Upper lobe of left lung (tissue), 6 donors: ENCODE measurements around the gene ZER1. TPM values are rescaled to one million over a fixed set of nuclear protein-coding genes. Genes with fewer than 3 reads are reported as not detected.

ENCODE experiments used
- ATAC-seq, 2 donors: fragments of 200-7000 bp; cut with Tn5 transposase; one replicate each; pipeline ENCODE4 v1.9.1; 2022; ENCODE audit warnings: mild to moderate bottlenecking in 2 of 2, moderate library complexity in 2 of 2; ENCODE audit not compliant: low FRiP score in 2 of 2
- DNase-seq, 2 donors: peaks; one replicate each; pipeline ENCODE4 v3.0.0-alpha.2; 2019 to 2020
- H3K27ac ChIP-seq, 4 donors: fragments of 200-600 bp; sonication (generic); one replicate each; pipeline ENCODE4 v1.5.1; 2016 to 2019
- H3K27me3 ChIP-seq, 4 donors: fragments of 200-600 bp; sonication (generic); one replicate each; pipeline ENCODE4 v1.5.1; 2017 to 2019
- H3K36me3 ChIP-seq, 4 donors: fragments of 200-600 bp; sonication (generic); one replicate each; pipeline ENCODE4 v1.5.1; 2016 to 2019
- H3K4me1 ChIP-seq, 4 donors: fragments of 200-600 bp; sonication (generic); one replicate each; pipeline ENCODE4 v1.5.1; 2018 to 2019
- H3K4me3 ChIP-seq, 4 donors: fragments of 200-600 bp; sonication (generic); one replicate each; pipeline ENCODE4 v1.5.1; 2017 to 2019; ENCODE audit warnings: mild to moderate bottlenecking in 2 of 4, moderate library complexity in 1 of 4
- H3K9me3 ChIP-seq, 4 donors: fragments of 200-600 bp; sonication (generic); one replicate each; pipeline ENCODE4 v1.5.1; 2018 to 2019
- CTCF ChIP-seq, 6 experiments: fragments of 450-650 bp in 4 of 6; fragments of 200-600 bp in 2 of 6; sonication (generic) in 2 of 6; IDR thresholded peaks; one replicate each; pipeline ENCODE4 v1.5.1; 2016 to 2019; ENCODE audit warnings: antibody characterized with exemption in 6 of 6
- EP300 ChIP-seq, 4 donors: sonication (generic); formaldehyde crosslinking; IDR thresholded peaks; one replicate each; pipeline ENCODE4 v1.5.1; 2017; ENCODE audit warnings: antibody characterized with exemption in 4 of 4, control low read depth in 2 of 4
- POLR2A ChIP-seq, 4 donors: fragments of 450-650 bp; IDR thresholded peaks; one replicate each; pipeline ENCODE4 v1.5.1; 2016 to 2017; ENCODE audit warnings: antibody characterized with exemption in 4 of 4, mild to moderate bottlenecking in 2 of 4
- POLR2AphosphoS5 ChIP-seq, 2 donors: sonication (generic); formaldehyde crosslinking; IDR thresholded peaks; one replicate each; pipeline ENCODE4 v1.5.1; 2017; ENCODE audit warnings: antibody characterized with exemption in 2 of 2
- WGBS, 2 donors: methylation state at CpG; one replicate each; pipeline ENCODE4 v1.1.5; 2017 to 2018; 5-methylcytosine and 5-hydroxymethylcytosine counted together
- total RNA-seq, 6 donors: library from RNA; depleted of rRNA in 4 of 6; stranded (reverse); fragments of >200 nt in 4 of 6; gene quantifications; one replicate each; pipeline versions ENCODE4 v1.1.0 to v1.2.1, GENCODE V29; 2016 to 2021
- donor health status: DM: no; HTN: no; CAD: no; lungs with moderate emphysema.
- donor health status: DM: no; HTN: yes; CAD: no; lungs with severe emphysema.

ZER1 gene
- total RNA-seq, 6 donors from 2014 or later, result 30.9 to 55.5 (median 44.0) TPM

GRCh38 chr9:128750926-128751595 lies 20.7 kb downstream of the ZER1 start:
- no peak for ATAC-seq
- 92 to 97% methylated on average over 17 to 22 of the region's 22 CpGs for WGBS, 2 donors
- Histone ChIP-seq H3K4me1 (no peaks in the 10 kb centered on the region), H3K9me3 (no peaks in the 10 kb centered on the region), H3K4me3 (no peak overlapping the region), H3K36me3 (peaks cover 15 to 79% (median 52%) of the 10 kb centered on the region in 4 donors), H3K27me3 (no peaks in the 10 kb centered on the region), H3K27ac (no peak overlapping the region)
- no peak for TF ChIP-seq CTCF (IDR thresholded peaks at IDR 0.05)
- no peak for TF ChIP-seq POLR2AphosphoS5 (IDR thresholded peaks at IDR 0.05)
- TF ChIP-seq EP300 (IDR thresholded peaks at IDR 0.05), result no peak
- TF ChIP-seq POLR2A (IDR thresholded peaks at IDR 0.05), result no peak
- DNase-seq, result peak in 1 of 2 donors; percentile 73

DNA sequence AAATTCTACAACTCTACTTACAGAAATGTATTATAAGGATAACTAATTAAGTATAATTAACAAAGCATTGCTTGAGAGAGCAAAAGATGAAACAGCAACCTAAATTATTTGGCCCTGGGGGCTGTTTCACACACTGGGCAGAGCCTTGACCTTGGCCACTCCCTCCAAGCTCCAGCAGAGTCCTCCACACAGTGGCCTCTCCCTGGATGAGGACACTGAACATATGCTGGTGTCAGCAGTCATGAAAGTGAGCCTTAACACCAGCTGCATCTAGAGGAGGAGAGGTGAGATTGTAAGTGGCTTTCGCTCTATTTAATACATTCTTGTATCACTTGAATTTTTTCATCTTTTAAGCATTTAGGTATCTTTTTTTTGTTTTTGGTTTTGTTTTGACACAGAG lies 24.5 kb downstream of the ZER1 start:
- WGBS, 2 donors, result 100% methylated on average over 1 of the region's 1 CpG
- no peaks in the 10 kb centered on the region for H3K27me3 ChIP-seq
- ATAC-seq (no peak), DNase-seq (no peak)
- H3K36me3 ChIP-seq, result peaks cover under 1 to 53% (median 29%) of the 10 kb centered on the region in 4 donors
- H3K27ac ChIP-seq, result no peak overlapping the region
- no peak overlapping the region for H3K4me3 ChIP-seq
- TF ChIP-seq POLR2A (IDR thresholded peaks at IDR 0.05) (no peak), POLR2AphosphoS5 (IDR thresholded peaks at IDR 0.05) (no peak), CTCF (IDR thresholded peaks at IDR 0.05) (no peak), EP300 (IDR thresholded peaks at IDR 0.05) (no peak)
- no peaks in the 10 kb centered on the region for H3K4me1 ChIP-seq
- H3K9me3 ChIP-seq, result no peaks in the 10 kb centered on the region

DNA sequence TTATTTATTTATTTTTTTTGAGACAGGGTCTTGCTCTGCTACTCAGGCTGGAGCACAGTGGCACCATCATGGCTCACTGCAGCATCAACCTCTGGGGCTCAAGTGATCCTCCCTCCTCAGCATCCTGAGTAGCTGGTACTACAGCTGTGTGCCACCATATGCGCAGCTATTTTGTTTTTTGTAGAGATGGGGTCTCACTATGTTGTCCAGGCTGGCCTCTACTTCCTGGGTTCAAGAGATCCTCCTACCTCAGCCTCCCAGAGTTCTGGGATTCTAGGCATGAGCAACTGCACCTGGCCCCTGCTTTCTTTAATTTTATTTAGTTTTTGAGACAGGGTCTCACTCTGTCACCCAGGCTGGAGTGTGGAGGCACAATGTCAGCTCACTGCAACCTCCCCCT lies 28.3 kb downstream of the ZER1 start:
- no peaks in the 10 kb centered on the region for H3K27me3 ChIP-seq
- H3K4me3 ChIP-seq, result no peak overlapping the region
- no peaks in the 10 kb centered on the region for H3K4me1 ChIP-seq
- WGBS, 2 donors, result 89 to 93% methylated on average over 1 of the region's 1 CpG
- peaks cover 0 to 62% (median 28%) of the 10 kb centered on the region in 4 donors for H3K36me3 ChIP-seq
- DNase-seq, result no peak
- TF ChIP-seq EP300 (IDR thresholded peaks at IDR 0.05) (no peak), CTCF (IDR thresholded peaks at IDR 0.05) (no peak), POLR2AphosphoS5 (IDR thresholded peaks at IDR 0.05) (no peak), POLR2A (IDR thresholded peaks at IDR 0.05) (no peak)
- H3K27ac ChIP-seq, result no peak overlapping the region
- H3K9me3 ChIP-seq, result no peaks in the 10 kb centered on the region
- ATAC-seq, result no peak

DNA sequence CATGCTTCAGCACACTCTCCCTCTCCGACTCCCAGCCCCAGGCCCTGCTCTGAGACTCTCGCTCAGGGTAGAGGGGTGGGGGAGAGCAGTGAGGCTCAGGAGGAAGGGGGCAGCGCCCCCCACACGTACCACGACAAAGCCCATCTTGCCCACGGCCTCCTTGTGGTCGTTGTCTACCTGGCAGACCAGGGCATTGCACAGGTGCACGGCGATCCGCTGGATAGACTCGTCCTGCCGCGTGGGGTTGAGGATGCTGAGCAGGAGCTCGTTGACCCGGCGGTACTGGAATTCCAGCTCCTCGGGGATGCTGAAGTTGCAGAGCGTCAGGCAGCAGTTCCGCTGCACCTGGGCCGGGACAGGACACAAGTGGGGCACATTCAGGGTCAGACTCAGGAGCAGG lies 29.3 kb downstream of the ZER1 start:
- ATAC-seq, result peak in 1 of 2 donors; percentile 32
- TF ChIP-seq POLR2A (IDR thresholded peaks at IDR 0.05), result no peak
- TF ChIP-seq POLR2AphosphoS5 (IDR thresholded peaks at IDR 0.05), result no peak
- TF ChIP-seq CTCF (IDR thresholded peaks at IDR 0.05), result no peak
- no peak for TF ChIP-seq EP300 (IDR thresholded peaks at IDR 0.05)
- Histone ChIP-seq H3K27me3 (no peaks in the 10 kb centered on the region), H3K4me3 (no peak overlapping the region), H3K4me1 (no peaks in the 10 kb centered on the region), H3K9me3 (no peaks in the 10 kb centered on the region), H3K36me3 (peaks cover 0 to 58% (median 25%) of the 10 kb centered on the region in 4 donors), H3K27ac (no peak overlapping the region)
- no peak for DNase-seq
- 83 to 89% methylated on average over 8 to 20 of the region's 20 CpGs for WGBS, 2 donors

DNA sequence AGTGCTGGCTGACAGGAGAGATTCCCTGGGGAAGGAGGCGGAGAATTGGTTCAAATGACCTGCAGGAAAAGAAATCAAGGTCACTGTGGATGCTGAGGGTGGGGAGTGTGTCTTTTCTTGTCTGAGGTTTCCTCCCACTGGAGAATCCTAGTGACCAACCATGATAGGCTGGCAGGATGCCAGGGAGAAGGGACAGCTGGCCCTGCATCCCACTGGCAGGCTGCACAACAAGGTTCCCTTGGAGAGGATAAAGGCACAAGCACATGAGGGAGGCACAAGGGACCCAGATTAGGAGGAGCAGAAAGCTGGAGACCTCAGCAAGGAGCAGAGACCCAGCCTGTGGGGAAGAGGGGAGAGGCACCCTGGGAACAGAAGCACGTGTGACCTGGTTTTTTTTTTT lies 36.4 kb downstream of the ZER1 start:
- Histone ChIP-seq H3K27ac (no peak overlapping the region), H3K4me1 (peaks cover 0 to 4% (median 2%) of the 10 kb centered on the region in 4 donors), H3K9me3 (no peaks in the 10 kb centered on the region), H3K36me3 (peaks cover 0 to 71% (median 34%) of the 10 kb centered on the region in 4 donors), H3K4me3 (no peak overlapping the region), H3K27me3 (no peaks in the 10 kb centered on the region)
- ATAC-seq (no peak), DNase-seq (no peak)
- TF ChIP-seq POLR2A (IDR thresholded peaks at IDR 0.05) (no peak), CTCF (IDR thresholded peaks at IDR 0.05) (no peak), EP300 (IDR thresholded peaks at IDR 0.05) (no peak), POLR2AphosphoS5 (IDR thresholded peaks at IDR 0.05) (no peak)
- WGBS, 2 donors, result 71 to 85% methylated on average over 2 of the region's 2 CpGs
